PFSK-1 (cell line): Measurements from ENCODE around the gene ERFE.

Source experiments
- FOXP2 ChIP-seq: optimal IDR thresholded peaks from 2 replicates; pipeline ENCODE3; 2011; ENCODE audit warnings: borderline replicate concordance, control low read depth, inconsistent platforms; ENCODE audit not compliant: insufficient read depth; ENCODE audit errors: extremely low read length, extremely low read depth
- POLR2AphosphoS5 ChIP-seq: IDR thresholded peaks from 2 replicates; pipeline ENCODE4 v1.6.1; 2012; ENCODE audit warnings: low read depth, mild to moderate bottlenecking, control low read depth, low read length, moderate library complexity
- SIN3A ChIP-seq: IDR thresholded peaks from 2 replicates; pipeline ENCODE4 v1.6.1; 2012; ENCODE audit warnings: mild to moderate bottlenecking, low read length, moderate library complexity, borderline replicate concordance; ENCODE audit not compliant: insufficient read depth
- TAF1 ChIP-seq: IDR thresholded peaks from 2 replicates; pipeline ENCODE4 v1.6.1; 2012; ENCODE audit warnings: low read length, control low read depth, borderline replicate concordance; ENCODE audit not compliant: insufficient read depth
- TF ChIP-seq, protein P1 (sequence below), 2 experiments: IDR thresholded peaks; 2 replicates each; pipeline versions ENCODE4 v1.6.1 to v1.8.0; 2011 to 2012; ENCODE audit warnings: low read depth in 2 of 2, low read length in 2 of 2, control low read depth in 1 of 2, inconsistent platforms in 1 of 2, mild to moderate bottlenecking in 1 of 2, moderate library complexity in 1 of 2; ENCODE audit not compliant: insufficient read depth in 1 of 2

ERFE gene

DNA sequence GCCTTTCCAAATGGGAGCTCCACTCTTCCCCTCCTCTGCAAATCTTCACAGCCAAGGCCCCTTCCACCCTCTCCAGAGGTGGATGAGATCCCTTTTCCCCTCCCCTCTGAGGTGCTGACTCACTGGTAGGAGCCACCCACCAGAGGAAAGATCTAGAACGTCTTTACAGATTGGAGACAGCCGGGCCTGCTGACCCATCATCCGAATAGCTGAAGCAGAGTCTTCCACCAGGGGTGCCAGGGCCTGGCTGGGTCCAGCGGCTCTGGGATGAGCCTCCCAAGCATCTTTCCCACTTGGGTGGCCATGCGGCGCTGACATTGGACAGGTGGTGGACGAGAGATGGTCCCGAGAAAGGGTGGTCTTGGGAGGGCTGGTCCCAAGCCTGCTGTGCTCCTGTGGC, 9.0 kb downstream of the ERFE start:
- TF ChIP-seq TAF1 (no peak), POLR2AphosphoS5 (no peak), SIN3A (no peak), FOXP2 (no peak)
- TF ChIP-seq, protein P1, sequence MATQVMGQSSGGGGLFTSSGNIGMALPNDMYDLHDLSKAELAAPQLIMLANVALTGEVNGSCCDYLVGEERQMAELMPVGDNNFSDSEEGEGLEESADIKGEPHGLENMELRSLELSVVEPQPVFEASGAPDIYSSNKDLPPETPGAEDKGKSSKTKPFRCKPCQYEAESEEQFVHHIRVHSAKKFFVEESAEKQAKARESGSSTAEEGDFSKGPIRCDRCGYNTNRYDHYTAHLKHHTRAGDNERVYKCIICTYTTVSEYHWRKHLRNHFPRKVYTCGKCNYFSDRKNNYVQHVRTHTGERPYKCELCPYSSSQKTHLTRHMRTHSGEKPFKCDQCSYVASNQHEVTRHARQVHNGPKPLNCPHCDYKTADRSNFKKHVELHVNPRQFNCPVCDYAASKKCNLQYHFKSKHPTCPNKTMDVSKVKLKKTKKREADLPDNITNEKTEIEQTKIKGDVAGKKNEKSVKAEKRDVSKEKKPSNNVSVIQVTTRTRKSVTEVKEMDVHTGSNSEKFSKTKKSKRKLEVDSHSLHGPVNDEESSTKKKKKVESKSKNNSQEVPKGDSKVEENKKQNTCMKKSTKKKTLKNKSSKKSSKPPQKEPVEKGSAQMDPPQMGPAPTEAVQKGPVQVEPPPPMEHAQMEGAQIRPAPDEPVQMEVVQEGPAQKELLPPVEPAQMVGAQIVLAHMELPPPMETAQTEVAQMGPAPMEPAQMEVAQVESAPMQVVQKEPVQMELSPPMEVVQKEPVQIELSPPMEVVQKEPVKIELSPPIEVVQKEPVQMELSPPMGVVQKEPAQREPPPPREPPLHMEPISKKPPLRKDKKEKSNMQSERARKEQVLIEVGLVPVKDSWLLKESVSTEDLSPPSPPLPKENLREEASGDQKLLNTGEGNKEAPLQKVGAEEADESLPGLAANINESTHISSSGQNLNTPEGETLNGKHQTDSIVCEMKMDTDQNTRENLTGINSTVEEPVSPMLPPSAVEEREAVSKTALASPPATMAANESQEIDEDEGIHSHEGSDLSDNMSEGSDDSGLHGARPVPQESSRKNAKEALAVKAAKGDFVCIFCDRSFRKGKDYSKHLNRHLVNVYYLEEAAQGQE (IDR thresholded peaks at IDR 0.05; ENCODE audit: insufficient read depth in 1 of 2, low read depth in 2 of 2, low read length in 2 of 2), result no peak

DNA sequence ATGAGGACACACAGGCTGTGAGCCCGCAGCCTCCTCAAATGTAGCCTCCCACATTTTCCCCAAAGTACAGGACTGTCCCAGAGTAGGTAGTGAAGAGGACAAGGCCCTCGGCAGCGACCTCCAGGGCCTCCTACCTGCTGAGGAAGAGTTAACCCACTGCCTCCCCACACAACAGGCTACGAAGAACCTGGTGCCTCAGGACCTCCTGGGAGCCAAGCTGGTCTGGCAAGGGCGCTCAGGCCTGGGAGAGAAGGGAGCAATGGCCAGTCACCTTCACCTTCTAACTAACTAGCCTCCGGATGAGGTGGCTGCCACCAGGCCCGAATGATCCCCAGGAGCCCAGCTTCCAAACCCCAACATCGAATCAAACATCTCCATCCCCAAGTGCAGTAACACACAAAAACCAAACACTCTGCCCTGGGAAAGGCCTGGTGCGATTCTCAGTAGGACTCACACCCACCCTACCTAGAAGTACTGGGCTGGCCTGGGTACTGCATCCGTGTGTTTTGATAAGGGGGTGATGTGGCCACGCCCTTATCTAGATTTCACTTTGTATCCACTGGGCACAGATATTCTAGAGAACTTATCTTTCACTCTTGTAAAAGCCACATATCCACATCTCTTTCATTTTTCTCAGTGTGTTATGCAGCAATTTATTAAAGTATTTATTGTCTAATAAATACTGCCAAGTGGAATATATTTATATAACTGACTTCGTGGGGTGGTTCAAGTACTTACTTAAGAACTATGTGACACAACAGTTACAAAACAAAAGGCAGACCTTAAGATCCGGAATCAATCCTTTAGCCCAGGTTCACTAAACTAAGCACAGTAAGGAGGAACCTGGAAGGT, 9.7 kb downstream of the ERFE start:
- TF ChIP-seq TAF1, result no peak
- TF ChIP-seq POLR2AphosphoS5, result no peak
- no peak for TF ChIP-seq SIN3A
- no peak for TF ChIP-seq FOXP2
- TF ChIP-seq, protein P1 (IDR thresholded peaks at IDR 0.05; ENCODE audit: insufficient read depth in 1 of 2, low read depth in 2 of 2, low read length in 2 of 2), result no peak

DNA sequence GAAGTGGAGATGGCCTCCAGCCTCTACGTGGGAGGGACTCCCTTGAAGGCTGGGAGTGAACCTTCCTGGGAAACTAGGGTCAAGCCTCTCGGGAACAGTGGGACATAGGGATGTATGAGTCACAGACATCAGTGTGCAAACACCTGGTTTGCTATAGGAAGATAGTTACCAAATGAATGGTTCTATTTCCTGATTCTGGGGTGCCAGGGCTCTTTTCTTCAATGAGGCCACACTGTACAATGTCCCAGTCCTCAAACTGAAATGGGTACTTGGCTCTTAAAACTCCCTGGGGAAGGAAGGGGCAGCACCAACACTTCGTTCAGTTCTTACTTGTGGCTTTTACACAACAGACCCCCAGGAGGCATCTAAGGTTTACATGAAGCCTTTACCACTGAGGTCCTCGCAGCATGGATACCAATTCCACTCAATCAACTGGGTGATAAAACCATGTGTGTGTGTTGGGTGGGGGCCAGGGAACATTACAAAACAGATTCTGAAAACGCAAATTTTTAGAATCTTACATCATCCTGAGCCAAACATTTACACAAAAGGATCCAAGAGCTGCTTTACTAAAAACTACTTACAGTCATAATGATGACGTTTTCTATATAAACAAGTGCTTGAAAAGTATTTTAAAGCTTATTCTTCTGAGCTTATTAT, 10.4 kb downstream of the ERFE start:
- peak; percentile 29; the same call in 1 of the 2 replicates for TF ChIP-seq POLR2AphosphoS5
- TF ChIP-seq, protein P1 (IDR thresholded peaks at IDR 0.05; ENCODE audit: insufficient read depth in 1 of 2, low read depth in 2 of 2, low read length in 2 of 2), result no peak
- TF ChIP-seq FOXP2, result no peak
- TF ChIP-seq TAF1, result no peak
- no peak for TF ChIP-seq SIN3A

DNA sequence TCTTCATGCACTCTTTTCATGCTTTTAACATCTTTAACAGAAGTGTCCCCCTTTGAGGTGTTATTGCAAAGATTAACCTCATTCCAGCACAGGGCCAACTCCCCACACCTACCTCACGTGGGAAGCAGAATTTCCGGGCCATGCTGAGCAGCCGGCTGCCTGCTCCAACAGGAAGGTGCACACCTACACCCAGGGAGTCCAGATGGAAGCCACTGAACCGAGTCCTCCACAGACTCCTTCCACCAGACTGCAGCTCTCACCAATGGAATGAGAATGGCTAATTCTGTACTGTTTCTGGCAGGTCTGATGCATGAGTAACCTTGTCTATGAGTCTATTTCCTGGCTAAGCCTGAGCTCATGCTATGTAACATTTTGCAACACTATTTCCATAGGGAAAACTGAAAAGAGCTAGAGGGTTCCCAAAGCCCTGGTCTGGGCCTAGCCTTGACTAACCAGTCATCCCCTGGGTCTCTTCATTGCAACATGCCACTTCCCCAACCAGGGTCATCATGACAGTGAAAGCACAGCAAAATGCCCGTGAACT, 11.0 kb downstream of the ERFE start:
- TF ChIP-seq POLR2AphosphoS5, result 0 out of 2 replicates have a peak, but pooled peaks have one; percentile 2
- TF ChIP-seq, protein P1 (IDR thresholded peaks at IDR 0.05; ENCODE audit: insufficient read depth in 1 of 2, low read depth in 2 of 2, low read length in 2 of 2), result no peak
